ENCODE results near the gene MPG.

The MPG gene

DNA sequence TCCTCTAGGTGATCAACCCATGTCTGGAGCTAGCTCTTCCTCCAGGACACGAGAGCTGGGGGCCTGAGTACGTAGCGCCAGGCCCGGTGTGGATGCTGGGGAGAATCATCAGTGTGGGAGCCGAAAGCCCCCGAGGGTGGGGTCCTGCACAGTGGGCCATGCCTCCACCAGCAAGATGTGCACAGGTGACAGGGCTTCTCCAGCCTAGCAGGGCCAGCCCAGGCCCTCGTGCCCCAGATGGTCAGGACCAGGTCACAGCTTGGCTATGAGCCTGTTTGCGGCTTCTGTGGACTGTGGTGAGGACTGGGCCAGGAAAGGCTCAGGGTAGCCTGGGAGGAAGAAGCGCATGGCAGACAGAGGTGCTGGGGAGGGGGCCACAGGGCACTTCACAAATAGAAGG, 7.8 kb downstream of the MPG start:
- no peak for DNase-seq

DNA sequence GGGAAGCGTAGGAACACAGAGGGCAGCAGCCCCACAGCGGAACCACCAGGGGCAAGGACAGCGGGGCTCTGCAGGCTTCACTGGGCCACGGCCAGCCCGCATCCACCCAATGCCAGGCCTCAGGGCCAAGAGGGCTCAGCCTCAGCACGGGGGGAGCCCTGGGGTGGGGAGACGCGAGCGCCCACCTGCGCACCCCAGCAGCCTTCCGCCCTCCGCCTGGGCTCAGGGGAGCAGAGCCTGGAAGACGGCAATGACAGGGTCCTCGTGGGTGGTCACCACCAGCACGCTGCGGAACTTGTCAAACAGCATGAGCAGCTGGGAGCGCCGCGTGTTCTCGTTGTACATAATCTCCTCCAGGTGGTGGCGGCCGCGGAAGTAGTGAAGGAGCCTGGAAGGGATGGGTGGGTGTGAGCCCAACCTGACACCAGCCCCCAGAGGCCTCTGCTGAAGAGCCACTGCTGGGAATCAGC, 8.5 kb downstream of the MPG start:
- no peak for DNase-seq

DNA sequence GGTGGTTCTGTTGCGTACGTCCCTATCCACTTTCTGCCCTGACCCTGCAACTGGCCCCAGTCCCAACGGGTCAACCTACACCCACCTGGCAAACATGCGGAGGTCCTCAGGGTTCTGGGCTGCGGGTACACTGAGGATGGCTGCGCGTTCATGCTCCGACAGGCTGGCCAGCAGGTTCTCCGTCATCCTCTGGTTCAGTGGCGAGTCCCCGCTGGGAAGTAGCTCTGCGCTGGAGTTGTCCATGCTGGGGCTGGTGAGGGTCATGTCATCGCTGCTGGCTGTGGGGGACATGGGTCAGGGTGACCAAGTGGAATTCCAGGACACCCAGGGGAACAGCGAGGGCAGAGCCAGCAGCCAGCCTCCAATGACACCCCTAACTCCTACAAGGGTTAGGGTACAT, 10.6 kb downstream of the MPG start:
- no peak for DNase-seq

DNA sequence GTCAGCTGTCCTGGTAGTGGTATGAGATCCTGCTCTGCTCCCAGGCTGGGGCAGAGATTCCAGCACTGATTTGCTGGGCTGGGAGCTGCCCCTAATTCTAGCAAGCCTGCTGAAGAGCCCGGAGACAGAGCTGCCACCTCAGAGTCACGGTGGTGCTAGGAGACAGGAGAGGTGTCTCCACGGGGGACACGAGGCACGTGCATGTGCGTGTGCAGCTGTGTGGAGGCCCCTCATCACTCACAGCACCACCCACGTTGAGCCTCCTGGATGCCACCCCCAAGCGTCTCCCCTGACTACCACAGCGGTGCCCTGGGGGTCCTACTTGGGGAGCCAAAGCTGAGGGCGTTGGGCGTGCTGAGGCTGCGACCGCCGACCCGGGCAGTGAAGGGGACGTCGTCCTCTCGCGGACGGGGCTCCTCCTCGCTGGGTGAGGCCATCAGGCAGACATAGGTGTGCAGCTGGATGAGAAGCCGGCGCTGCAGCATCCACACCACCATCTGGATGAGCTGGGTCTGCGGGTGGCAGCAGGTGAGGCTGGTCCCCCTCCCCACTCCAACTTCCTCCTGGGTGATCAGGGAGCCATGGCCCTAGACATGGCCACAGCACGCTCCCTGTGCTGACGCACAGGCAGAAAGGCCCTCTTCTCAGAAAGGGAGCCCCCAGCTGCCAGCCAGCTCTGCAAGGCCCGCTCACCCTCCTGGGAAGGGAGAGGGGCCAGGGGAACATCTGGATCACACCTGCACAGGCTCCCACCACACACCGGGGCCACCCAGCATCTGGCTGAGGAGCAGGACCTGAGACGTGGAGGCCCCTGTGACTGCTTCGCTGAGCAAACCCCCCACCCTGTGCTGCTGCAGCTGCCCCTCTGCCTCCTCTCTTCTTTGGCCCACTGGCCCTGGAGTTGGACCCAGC, 11.6 kb downstream of the MPG start:
- DNase-seq: no peak

DNA sequence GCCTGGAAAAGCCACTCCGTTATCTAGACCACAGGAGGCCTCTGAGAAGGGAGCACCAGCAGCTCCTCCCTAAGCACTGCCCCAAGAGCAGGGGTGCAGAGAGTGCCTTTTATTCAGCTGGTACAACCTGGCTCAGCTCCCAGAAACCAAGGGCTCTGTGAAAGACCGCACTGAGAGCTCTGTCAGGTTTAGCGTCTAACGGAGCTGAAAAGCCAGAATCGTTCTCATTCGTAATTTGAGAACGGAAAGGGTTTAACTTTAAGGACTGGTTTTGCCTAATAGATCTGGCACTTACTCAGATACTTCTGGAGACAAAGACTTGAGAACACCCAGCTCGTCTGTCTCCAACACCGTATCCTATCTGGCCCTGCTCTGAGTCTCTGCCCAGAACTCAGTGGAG, 13.5 kb downstream of the MPG start:
- no peak for DNase-seq

DNA sequence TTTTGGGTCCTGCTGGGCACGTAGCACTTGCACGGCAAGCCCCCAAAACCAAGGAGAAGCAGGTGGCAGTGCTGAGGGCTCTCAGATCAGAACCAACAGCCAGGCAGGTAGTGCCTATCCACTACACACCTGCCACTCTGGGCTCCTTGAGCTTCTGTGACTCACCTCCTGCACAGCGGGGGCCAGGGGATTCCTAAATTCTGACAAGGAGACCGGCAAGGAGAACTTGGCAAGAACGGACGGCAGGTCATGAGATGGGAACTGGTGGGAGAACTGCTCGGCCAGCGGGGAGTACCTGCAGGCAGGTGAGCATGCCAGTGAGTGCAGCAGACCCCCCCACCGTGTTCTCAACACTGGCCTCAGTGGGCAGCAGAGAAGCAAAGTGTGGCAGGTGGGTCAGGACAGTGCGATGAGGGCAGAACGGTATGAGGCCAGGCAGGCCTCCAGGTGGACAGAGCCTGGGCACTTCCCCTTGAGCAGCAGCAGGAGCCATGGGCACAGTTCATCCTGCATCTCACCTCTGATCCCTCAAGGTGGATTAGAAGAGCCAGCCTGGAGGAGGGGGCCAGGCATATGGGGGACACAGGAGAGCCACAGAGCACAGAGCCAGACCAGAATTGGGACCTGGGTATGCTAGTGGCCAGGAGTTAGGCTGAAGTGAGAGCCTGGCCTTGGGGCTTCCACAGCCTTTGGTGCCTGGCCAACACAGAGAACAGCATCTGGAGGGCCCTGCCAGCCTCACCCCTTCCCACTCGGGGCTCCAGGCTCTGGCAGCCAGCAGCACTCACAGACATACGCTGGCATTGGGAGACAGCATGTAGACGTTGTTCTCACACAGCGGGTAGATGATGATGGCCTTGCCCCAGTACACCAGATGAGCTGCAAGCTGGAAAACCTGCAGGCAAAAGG, 14.7 kb downstream of the MPG start:
- no peak for DNase-seq

DNA sequence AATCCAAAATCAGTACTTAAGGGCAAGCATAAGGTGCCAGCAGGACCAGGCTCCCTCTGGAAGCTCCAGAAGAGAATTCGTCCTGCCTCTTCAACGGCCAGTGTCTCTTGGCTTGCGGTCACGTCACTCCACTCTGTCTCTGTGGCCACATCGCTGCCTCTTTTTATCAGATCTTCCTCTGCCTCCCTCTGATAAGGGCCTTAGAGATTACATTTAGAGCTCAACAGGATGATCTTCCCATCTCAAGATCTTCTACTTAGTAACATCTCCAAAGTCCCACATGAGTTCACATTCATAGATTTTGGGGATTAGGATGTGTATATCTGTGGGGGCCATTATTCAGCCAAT, 16.9 kb downstream of the MPG start:
- no peak for DNase-seq

DNA sequence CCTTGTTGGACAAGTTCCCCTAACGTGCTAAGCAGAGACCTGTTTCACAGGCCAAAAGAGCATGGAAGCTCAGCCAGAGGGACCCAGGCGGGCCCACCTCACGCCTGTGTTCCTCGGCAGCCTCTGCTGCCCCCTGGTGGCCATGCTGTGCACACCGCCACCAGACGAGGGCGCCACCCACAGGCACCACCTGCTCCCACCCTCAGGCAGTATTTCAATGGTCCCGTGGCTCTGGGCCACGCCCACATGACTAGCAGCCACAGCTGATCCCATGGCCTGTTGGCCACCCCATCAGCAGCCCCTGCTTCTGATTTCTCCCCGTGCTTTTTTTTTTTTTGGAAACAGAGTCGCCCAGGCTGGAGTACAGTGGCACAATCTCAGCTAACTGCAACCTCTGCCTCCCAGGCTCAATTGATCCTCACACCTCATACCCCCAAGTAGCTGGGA, 18.9 kb downstream of the MPG start:
- DNase-seq: peak; percentile 94 to 96

DNA sequence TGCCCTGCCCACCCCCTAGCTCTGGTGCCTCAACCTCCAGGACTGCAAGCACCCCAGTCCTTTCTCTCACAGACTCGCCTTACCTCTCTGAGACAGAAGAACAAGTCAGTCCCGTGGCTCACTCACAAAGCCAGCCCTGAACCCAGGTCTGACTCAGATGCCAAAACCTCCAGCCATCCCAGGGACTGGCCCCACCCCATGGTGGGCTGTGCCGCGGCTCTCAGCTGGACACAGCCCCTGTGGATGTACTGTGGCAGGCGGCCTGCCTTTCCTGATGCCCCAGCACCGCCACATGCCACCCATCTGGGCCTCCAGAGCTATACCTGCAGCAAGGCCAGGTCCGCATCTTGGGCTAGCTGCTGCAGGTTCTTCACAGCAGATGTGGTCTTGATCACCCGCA, 19.8 kb downstream of the MPG start:
- DNase-seq: no peak

DNA sequence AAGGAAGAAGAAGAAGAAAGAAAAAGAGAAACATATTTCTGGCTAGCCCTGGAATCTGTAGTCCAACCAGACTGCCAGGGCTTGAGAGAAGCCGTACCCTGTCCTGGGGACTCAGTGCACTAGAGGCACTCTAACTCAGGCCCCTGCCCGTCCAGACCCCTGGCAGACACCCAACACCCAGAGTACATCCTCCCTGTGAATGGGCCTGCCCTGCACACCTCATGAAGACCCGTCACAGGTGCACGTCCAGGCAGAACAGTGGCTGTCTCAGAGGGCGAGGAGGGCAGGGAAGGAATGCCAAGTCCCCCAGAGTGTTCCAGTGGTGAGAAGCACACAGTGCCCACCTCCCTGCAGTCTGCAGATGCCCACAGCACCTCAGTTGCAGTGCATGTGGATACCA, 23.0 kb downstream of the MPG start:
- no peak for DNase-seq

DNA sequence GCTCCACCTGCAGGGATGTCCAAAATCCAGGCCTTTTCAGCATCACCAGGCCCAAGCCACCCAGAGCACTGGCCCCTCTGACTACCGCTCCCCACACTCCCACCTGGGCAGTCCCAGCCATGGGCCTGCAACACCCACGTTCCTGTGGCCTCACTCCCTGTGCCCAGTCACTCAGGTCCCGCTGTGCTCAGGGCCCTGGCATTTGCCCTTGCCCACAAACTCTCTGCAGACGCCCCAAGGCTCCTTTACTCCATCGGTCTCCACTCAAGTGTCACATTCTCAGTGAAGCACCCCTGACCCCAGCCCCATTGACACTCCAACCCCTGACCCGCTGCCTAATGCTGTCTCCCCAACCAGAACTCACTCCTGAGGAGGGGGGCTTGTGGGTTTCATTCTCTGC, 23.6 kb downstream of the MPG start:
- no peak for DNase-seq

DNA sequence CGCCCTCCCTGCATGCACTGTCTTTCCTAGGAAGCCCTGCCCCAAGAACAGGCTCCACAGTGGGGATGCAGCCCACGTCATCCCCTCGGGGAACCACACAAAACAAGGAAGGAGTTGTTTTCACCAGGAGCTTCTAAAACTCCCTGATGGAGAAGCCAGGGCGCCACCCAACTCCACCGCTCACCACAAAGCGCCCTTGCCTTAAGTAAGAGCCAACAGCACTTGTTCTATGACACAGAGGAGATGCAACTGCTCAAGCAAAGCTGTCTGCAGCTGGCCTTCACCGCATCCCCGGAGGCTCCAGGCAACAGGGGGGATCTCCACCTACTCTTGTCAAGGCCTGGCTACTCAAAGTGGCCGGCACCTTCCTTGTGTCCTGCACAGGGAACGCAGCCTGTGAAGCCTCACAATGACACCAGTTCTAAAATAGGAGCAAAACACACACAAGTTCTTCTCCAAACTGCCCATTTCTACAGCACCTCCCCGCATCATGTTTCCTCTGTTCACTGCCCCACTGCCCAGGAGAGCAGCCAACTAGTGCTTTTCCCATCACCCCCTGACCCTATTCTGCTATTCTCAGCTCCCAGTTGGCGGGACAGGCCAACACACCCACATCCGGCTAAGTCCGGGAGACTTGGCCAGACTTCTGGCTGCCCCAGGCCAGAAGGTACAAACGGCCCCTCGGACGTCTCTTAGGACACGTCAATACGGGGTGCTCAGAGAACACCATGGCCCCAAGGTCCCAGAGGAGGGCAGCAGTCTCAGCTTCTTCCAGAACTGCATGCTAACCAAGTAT, 24.2 kb downstream of the MPG start:
- DNase-seq: no peak

DNA sequence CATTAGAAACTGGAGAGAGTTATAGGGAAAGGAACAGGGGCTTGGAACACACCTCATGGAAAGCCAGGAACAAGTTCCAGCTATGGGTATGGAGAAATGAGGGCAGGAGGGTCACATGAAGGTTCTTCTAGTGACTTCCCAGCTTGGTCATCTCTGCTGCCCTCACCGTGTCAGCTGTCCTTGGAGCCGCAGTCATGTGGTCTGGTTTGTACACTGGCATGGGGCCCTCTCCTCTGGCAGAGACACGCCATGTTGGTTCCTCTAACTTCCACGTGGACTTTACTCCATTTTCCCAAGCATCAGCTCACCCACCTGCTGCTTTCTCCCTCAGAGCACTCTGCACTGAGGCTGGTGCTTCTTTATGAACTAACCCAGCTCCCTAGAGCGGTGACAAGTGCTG, 26.3 kb downstream of the MPG start:
- DNase-seq: no peak

DNA sequence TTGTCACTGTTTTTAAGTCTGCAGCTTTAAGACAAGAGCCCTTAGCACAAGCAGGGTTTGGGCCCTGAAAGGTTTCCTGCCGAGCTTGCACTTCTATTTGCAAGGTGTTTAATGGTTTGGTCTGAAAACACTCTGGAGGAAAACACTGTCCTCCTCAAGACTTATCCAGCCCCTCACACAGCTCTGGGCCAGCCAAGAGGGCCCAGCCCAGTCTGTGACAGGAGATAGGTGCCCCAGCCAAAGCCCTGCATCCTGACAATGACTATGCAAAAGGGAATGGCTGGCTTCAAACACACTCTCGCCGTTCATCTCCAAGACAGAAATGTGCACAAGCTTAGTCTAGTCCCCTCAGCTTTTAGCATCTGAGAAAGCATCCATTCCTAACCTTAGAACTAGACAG, 26.9 kb downstream of the MPG start:
- no peak for DNase-seq

DNA sequence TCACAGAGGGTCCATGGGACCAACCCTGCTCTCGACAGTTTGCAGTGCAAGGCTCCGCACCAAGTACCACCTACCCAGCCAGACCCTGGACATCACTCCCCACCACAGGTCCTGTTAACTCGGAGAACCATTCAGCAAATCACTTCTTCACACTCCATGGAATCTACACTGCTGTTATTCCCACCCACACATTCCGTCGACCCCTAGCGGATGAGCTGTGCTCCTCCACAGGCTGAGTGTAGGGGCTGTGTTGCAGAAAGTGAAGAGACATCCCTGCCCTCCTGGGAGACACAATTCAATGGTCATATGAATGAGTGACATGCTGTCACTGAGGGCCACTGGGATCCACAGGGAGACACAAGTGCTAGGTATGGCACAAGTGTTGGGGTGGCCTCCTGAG, 27.5 kb downstream of the MPG start:
- no peak for DNase-seq

DNA sequence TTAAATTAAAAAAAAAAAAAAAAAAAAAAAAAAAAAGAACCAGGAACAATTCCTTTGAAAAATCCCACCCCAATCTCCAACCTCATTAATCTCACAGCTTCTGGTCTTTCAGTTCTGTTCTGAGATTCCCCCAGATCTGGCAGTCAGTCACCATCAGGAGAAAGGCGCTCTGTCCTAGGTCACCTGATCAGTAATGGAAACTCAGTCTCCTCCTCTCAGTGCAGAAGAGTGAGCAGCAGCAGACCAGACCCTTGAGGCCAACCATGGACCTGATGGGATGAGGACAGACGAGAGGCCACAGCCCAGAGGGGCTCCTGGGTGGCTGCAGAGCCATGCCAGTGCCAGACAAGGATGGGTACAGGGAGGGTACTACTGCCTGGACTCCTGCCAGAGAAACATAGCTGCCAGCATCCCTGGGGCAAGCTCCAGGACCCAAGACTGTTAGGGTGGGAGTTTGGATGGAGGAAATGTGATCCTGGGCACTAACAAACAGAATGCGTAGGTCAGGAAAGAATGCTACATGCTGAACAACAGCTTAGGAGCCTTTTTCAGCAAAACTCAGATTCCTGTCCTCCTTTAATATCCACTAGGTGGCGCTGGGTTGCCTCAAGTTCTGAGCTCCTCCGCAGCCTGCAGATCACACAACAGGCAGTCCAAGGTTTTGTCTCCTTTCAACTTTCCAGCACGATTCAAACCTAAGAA, 28.7 kb downstream of the MPG start:
- DNase-seq: peak; percentile 38 to 54

DNA sequence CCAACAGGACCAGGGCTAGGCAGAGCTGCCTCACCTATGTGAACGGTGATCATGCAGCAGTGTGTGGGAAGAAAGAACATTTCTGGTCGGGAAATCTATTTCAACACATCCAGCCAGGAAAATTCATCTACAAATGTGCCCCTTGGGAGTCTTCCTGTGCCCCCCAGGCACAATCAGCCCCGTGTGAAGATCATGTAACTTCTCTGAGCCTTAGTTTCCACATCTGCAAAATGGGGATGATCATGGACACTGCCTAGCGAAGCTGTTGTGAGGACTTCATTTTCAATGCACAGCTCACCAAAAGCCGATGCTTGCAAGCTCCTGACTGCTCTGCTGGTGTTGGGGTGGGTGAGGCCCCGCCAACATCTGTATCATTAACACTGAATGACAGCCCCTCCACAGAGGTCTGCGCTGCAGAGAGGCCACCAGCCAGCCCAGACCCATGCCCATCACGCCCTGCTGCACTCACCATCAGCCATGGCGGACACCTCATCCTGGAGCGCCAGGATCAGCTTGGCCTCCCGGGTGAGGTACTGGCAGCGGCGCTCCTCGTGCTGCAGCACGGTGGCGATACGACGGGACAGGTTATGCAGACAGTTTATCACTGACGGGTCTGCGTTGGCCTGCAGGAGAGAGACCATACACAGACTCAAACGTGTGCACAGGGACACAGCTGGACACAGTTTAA, 34.3 kb downstream of the MPG start:
- no peak for DNase-seq

DNA sequence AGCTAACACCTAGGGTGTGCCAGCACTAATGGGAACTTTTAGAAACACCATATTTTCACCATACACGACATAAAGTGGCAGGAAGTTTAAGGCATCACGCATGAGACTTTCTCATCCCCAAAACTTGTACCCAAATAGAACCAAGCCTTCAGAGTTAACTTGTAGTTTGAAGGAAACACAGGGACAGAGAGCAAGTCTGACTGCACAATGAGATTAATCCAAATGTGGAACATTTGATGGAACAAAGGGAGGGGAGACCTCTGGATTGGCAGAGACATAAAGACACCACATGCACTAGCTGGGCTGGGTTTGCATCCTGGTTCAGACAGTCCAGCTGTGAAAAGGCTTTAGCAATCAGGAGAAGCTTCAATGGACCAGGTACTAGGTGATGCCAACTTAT, 36.3 kb downstream of the MPG start:
- DNase-seq: no peak

DNA sequence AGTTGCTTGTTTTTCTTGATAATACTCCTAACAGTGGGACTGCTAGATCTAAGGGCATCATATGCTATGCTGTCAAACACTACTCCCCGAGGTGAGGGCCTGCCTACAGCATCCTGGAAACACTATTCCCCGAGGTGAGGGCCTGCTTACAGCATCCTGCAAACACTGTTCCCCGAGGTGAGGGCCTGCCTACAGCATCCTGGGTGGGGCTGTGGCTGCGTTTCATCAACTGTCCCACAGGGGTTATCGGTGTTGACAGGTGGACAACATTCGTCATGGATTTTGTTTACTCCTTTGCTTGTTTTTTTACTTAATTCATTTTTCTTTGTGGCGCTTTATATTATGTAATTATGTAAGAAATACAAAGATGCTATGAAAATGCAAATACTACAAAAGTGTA, 38.0 kb downstream of the MPG start:
- no peak for DNase-seq

DNA sequence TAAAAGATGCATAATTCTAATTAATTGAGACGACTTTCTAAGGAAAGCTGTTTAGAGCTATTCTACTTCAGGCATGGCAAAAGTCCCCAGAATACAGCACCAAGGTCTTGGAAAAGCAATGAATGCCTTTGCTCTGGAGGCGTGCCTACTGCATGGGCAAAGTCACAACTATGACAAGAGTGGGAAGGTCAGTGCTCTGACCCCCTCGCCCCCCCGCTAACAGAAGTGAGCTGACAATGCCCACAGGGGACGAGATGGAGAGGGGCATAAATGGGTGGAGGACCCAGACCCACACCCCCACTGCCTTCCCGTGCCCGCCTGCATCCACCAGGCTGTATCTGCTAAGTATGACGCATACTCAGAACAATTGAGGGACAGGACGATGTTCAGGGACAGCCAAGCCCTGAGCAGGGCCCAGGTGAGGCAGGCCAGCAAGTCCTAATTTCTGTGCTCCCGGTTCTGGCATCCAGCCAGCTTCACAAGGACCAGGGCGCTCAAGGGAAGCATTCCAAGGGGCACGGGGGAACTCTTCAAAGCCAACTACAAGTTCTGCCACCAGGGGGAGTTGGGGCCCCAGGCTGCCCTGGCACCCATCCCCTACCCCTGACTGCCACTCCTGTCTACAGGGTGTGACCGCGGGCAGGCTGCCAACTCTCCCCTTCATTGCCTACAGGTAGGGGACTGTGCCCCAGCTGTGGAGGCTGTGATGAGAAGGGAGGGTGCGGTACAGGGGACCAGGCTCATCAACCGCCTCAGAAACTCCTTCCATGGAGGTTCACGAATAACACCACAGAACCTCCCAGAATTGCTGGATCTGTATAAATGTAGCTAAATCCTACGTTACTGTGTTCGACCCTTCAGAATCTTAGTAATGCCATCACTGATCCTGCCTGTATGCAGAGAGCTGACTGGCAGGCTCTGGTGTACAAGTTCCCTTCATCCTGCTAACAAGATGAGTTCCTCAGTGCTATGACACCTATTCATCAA, 39.6 kb downstream of the MPG start:
- DNase-seq: peak; percentile 71 to 75

DNA sequence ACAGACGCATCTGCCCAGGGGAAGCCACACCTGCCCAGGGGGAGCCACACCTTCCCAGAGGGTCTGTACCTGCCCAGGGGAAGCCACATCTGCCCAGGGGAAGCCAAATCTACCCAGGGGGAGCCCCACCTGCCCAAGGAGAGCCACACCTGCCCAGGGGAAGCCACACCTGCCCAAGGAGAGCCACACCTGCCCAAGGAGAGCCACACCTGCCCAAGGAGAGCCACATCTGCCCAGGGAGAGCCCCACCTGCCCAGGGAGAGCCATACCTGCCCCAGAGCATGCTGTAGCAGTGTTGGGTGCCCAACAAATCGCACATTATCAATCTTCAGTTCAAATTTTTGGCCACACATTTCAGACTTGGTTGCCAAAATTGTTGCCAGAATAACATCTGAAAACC, 40.8 kb downstream of the MPG start:
- no peak for DNase-seq

Measured in activated T-cell treated with anti-CD3 and anti-CD28 coated beads, Interleukin-2, amount 50 U/mL, for 48 hours (primary cell).